GM12864 (cell line): ENCODE data around the gene SLC66A2.

ENCODE experiments used
- DNase-seq: peaks from one replicate; pipeline ENCODE4 v3.0.0-alpha.2; 2011; ENCODE audit warnings: low read depth
- H3K4me3 ChIP-seq: 2 replicates; pipeline ENCODE4 v1.5.1; 2011; ENCODE audit warnings: mild to moderate bottlenecking, low read depth, low read length, control low read depth
- TF ChIP-seq, protein P1 (sequence below): IDR thresholded peaks from 2 replicates; pipeline ENCODE4 v1.5.1; 2011; ENCODE audit warnings: low read depth, mild to moderate bottlenecking, moderate library complexity, low read length, control low read depth, inconsistent platforms; ENCODE audit errors: missing control alignments

Gene SLC66A2

DNA sequence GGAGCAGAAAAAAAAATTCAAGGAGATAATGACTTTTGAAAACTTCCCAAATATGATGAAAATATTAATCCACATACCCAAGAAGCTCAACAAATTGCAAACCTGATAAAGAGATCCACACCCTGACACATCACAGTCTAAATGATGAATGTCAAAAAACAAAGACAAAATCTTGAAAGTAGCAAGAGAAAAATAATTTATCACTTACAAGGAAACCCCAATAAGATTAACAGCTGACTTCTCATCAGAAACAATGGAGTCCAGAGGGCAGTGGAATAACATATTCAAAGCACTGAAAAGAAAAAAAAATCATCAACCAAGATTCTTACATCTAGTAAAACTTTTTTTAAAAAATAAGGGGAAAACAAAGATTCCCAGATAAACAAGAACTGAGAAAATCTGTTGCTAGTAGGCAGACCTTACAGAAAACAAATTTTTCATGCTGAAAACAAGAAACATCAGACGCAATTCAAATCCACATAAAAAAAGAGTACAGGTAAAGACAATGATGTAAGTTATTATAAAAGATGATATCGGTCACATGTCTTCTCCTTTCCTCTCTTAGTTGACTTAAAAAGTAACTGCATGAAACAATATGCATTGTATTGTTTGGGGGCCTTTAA, 21.3 kb downstream of the SLC66A2 start:
- TF ChIP-seq, protein P1, sequence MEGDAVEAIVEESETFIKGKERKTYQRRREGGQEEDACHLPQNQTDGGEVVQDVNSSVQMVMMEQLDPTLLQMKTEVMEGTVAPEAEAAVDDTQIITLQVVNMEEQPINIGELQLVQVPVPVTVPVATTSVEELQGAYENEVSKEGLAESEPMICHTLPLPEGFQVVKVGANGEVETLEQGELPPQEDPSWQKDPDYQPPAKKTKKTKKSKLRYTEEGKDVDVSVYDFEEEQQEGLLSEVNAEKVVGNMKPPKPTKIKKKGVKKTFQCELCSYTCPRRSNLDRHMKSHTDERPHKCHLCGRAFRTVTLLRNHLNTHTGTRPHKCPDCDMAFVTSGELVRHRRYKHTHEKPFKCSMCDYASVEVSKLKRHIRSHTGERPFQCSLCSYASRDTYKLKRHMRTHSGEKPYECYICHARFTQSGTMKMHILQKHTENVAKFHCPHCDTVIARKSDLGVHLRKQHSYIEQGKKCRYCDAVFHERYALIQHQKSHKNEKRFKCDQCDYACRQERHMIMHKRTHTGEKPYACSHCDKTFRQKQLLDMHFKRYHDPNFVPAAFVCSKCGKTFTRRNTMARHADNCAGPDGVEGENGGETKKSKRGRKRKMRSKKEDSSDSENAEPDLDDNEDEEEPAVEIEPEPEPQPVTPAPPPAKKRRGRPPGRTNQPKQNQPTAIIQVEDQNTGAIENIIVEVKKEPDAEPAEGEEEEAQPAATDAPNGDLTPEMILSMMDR, result no peak
- H3K4me3 ChIP-seq, result no peak overlapping the region
- no peak for DNase-seq

DNA sequence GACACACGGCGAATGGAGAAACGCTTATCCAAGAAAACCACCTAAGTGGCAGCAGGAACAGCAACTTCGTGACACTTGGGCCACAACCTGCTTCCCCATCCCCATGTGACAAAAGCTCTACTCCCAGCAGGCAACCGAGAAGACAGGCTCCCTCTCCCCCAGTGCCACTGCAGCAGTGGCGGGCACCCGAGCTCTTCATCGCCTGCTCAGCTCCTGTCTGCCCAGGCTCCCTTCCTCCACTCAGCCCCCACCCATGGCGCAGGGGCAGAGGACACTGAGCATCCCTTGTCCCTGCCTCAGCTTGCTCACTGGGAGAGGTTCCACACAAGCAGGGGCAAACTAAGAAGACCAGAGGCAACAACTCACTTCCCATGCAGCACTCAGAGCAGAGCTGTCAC, 22.9 kb downstream of the SLC66A2 start:
- TF ChIP-seq, protein P1, result no peak
- no peak for DNase-seq
- H3K4me3 ChIP-seq, result no peak overlapping the region

DNA sequence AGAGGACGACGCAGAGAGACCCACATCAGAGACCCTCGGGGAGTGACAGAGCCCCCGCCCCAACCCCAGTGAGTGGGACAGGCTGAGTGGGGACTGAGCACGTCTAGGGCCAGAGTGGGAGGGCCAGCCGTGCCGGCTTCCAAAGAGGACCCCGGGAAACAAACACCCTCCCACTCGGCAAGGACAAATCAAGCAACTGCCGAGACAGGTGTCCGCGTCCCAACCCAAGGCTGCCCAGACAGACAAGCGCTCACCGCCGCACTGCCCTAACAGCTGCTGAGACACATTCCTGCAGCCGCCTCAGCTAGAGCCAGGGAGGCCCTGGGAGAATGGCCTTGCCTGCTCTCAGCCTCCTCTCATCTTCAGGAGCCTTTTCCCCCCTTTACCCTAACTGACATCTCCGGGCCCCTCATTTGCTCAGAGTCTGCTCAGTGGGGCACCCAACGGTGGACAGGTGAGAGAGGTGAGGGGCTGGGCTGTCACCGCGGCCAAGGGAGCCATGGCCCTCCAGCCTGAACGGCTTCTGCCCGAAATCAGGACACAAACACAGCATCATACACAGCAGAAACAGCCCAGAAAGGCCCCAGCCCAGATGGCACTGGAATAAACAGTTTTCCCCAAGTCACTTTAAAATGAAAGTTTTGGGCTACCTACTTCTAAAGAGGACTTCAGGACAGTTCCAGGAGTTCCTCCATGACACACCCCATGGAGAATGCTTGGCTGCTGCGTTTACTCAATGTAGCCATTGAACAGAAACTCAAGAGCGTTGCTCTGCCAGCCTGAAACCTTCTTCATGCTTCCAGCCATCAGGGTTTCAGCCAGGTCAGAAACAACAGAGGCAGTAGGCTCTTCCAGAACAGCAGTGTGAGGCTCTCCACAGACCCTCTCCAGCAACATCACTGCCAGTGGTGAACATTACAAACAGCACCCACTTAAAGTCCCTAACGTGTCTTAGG, 23.6 kb downstream of the SLC66A2 start:
- no peak for DNase-seq
- no peak overlapping the region for H3K4me3 ChIP-seq
- TF ChIP-seq, protein P1, result no peak

- TF ChIP-seq, protein P1, result no peak
- no peak for DNase-seq
- no peak overlapping the region for H3K4me3 ChIP-seq
Measured at GRCh38 chr18:79926715-79927606, 24.5 kb downstream of the SLC66A2 start.

GRCh38 chr18:79926306-79926705, 25.1 kb downstream of the SLC66A2 start:
- no peak overlapping the region for H3K4me3 ChIP-seq
- TF ChIP-seq, protein P1, result no peak
- no peak for DNase-seq

DNA sequence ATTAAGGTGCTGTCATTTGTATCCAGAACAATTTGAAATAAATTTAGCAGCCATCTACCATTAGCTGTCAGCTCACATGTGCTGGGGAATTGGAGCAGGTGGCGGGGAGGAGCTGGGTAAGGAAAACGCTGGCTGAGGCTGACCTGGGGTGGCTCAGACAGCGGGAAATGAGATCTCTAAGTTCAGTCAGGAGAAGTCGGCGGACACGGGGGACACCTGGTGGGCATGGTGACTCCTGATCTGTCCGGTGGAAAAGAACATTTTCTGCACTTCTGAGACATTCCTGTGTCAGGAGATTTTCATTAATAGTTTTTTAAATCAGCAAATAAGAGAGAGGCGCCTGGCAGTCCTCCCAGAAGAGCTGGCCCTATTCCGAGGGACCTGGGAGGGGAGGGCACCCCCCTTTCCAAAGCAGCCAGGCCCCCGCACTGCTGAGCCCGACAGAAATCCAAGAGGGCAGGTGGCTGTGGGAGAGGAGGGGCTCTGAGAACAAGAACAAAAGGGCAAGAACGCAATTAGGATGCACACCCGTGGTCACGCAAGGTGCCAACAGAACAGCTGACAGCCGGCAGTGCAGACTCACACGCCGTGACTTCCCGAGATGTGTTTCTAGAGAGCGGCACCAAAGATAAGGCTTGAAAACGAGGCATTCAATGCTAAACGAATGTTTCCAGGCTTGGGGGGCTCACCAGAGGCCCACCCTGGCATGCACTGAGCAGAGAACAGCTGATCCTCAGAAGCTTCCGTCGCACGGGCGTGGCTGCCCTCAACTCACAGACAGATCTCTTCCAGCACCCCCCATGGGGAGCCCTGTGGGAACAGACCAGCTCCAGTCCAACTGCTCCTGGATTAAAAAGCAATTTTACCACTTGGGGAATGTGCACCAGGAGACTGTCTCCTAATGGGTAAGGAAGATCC, 26.4 kb downstream of the SLC66A2 start:
- TF ChIP-seq, protein P1, result no peak
- no peak overlapping the region for H3K4me3 ChIP-seq
- no peak for DNase-seq
